Vagina (tissue), 2 donors: ENCODE results near the gene UGT2B10.

Experiments
- POLR2A ChIP-seq, 2 donors: fragments of 450-650 bp; IDR thresholded peaks; one replicate each; pipeline ENCODE4 v1.6.1; 2017; ENCODE audit warnings: antibody characterized with exemption in 2 of 2, mild to moderate bottlenecking in 2 of 2, moderate library complexity in 2 of 2
- POLR2AphosphoS5 ChIP-seq, 2 donors: sonication (generic); formaldehyde crosslinking; IDR thresholded peaks; one replicate each; pipeline ENCODE4 v1.9.0; 2017; ENCODE audit warnings: antibody characterized with exemption in 2 of 2, mild to moderate bottlenecking in 2 of 2, low read depth in 1 of 2; ENCODE audit not compliant: insufficient read depth in 1 of 2
- TF ChIP-seq, protein P1 (sequence below), 3 experiments: fragments of 450-650 bp in 2 of 3; fragments of 200-600 bp in 1 of 3; sonication (generic) in 1 of 3; IDR thresholded peaks; one replicate each; pipeline ENCODE4 v1.5.1; 2017 to 2019; ENCODE audit warnings: antibody characterized with exemption in 3 of 3, mild to moderate bottlenecking in 2 of 3, moderate library complexity in 2 of 3

DNA sequence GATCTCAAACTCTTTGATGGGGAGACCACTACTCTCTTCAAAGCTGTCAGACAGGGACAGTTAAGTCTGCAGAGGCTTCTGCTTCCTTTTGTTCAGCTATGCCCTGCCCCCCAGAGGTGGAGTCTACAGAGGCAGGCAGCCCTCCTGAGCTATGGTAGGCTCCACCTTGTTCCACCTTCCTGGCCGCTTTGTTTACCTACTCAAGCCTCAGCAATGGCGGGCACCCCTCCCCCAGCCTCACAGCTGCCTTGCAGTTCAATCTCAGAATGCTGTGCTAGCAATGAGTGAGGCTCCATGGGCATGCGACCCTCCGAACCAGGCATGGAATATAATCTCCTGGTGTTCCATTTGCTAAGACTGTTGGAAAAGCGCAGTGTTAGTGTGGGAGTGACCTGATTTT lies 42.1 kb upstream of the UGT2B10 start:
- TF ChIP-seq, protein P1, sequence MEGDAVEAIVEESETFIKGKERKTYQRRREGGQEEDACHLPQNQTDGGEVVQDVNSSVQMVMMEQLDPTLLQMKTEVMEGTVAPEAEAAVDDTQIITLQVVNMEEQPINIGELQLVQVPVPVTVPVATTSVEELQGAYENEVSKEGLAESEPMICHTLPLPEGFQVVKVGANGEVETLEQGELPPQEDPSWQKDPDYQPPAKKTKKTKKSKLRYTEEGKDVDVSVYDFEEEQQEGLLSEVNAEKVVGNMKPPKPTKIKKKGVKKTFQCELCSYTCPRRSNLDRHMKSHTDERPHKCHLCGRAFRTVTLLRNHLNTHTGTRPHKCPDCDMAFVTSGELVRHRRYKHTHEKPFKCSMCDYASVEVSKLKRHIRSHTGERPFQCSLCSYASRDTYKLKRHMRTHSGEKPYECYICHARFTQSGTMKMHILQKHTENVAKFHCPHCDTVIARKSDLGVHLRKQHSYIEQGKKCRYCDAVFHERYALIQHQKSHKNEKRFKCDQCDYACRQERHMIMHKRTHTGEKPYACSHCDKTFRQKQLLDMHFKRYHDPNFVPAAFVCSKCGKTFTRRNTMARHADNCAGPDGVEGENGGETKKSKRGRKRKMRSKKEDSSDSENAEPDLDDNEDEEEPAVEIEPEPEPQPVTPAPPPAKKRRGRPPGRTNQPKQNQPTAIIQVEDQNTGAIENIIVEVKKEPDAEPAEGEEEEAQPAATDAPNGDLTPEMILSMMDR (IDR thresholded peaks at IDR 0.05) = no peak
- no peak for TF ChIP-seq POLR2A (IDR thresholded peaks at IDR 0.05)
- TF ChIP-seq POLR2AphosphoS5 (IDR thresholded peaks at IDR 0.05; ENCODE audit: insufficient read depth in 1 of 2, low read depth in 1 of 2) = no peak
